IMR-90 (cell line): ENCODE data around the gene HMGCS2. TPM values are rescaled to one million over a fixed set of nuclear protein-coding genes. Genes with fewer than 3 reads are reported as not detected.

Source experiments
- ATAC-seq: fragments of 200-7000 bp; cut with Tn5 transposase; 2 replicates; pipeline ENCODE4 v1.9.1; 2020; ENCODE audit warnings: low read depth, mild to moderate bottlenecking, moderate library complexity
- BruUV-seq: library from RNA; stranded (reverse); fragments of 400-500 nt; replicated peaks from 2 replicates; lab custom pipeline; 2021; lab: Mats Ljungman, UMichigan
- CTCF ChIA-PET: fragments of 300-600 bp; formaldehyde crosslinking; extraction: SDS; loops from one replicate; lab custom pipeline; 2021; ENCODE audit warnings: antibody characterized with exemption; lab: Yijun Ruan, JAX
- POLR2A ChIA-PET: fragments of 300-600 bp; sonication (Branson Sonifier 250); formaldehyde crosslinking; loops from one replicate; lab custom pipeline; 2022; ENCODE audit warnings: antibody characterized with exemption; ENCODE audit not compliant: unreplicated experiment; lab: Charles Lee
- DNase-seq: peaks from one replicate; pipeline ENCODE4 v3.0.0; 2013
- H2AFZ ChIP-seq: replicated peaks from 2 replicates; pipeline ENCODE3; 2013; ENCODE audit warnings: low read length, mild to moderate bottlenecking; ENCODE audit not compliant: poor library complexity
- H2AK5ac ChIP-seq: 2 replicates; pipeline ENCODE4 v1.6.1; 2013; ENCODE audit warnings: low read depth, low read length, inconsistent platforms
- H2AK9ac ChIP-seq: replicated peaks from 2 replicates; pipeline ENCODE3; 2013; ENCODE audit warnings: mild to moderate bottlenecking, low read depth, low read length, moderate library complexity; ENCODE audit not compliant: poor library complexity
- H2BK120ac ChIP-seq: 2 replicates; pipeline ENCODE4 v1.6.1; 2013; ENCODE audit warnings: low read depth, low read length, inconsistent platforms
- H2BK15ac ChIP-seq: 3 replicates; pipeline ENCODE4 v1.6.1; 2013; ENCODE audit warnings: low read depth, low read length, inconsistent platforms
- H2BK20ac ChIP-seq: 2 replicates; pipeline ENCODE4 v1.6.1; 2013; ENCODE audit warnings: low read depth, mild to moderate bottlenecking, inconsistent platforms, low read length, moderate library complexity
- H2BK5ac ChIP-seq: 2 replicates; pipeline ENCODE4 v1.6.1; 2013; ENCODE audit warnings: mild to moderate bottlenecking, low read depth, low read length, inconsistent platforms; ENCODE audit not compliant: poor library complexity, severe bottlenecking
- H3K14ac ChIP-seq: replicated peaks from 2 replicates; pipeline ENCODE4 v1.6.1; 2013; ENCODE audit warnings: low read depth, low read length, inconsistent platforms
- H3K18ac ChIP-seq: 2 replicates; pipeline ENCODE4 v1.6.1; 2013; ENCODE audit warnings: low read depth, low read length, control low read depth
- H3K23ac ChIP-seq: 2 replicates; pipeline ENCODE4 v1.6.1; 2013; ENCODE audit warnings: low read depth, low read length, inconsistent platforms
- H3K27ac ChIP-seq: 2 replicates; pipeline ENCODE4 v1.5.1; 2013; ENCODE audit warnings: mild to moderate bottlenecking, control low read depth, low read length; ENCODE audit not compliant: insufficient read depth
- H3K27me3 ChIP-seq: 2 replicates; pipeline ENCODE4 v1.6.1; 2013; ENCODE audit warnings: low read length; ENCODE audit not compliant: control insufficient read depth, insufficient read depth
- H3K36me3 ChIP-seq: 2 replicates; pipeline ENCODE4 v1.6.1; 2013; ENCODE audit warnings: low read length, mixed read lengths; ENCODE audit not compliant: control insufficient read depth, insufficient read depth
- H3K4ac ChIP-seq: 2 replicates; pipeline ENCODE4 v1.6.1; 2013; ENCODE audit warnings: low read depth, low read length, inconsistent platforms
- H3K4me1 ChIP-seq: 2 replicates; pipeline ENCODE4 v1.6.1; 2013; ENCODE audit warnings: low read length, mixed read lengths; ENCODE audit not compliant: control insufficient read depth, insufficient read depth
- H3K4me2 ChIP-seq: 2 replicates; pipeline ENCODE4 v1.6.1; 2013; ENCODE audit warnings: low read depth, mild to moderate bottlenecking, control low read depth, low read length, moderate library complexity
- H3K4me3 ChIP-seq: 2 replicates; pipeline ENCODE4 v1.5.1; 2013; ENCODE audit warnings: low read depth, mild to moderate bottlenecking, control low read depth, low read length, moderate library complexity; ENCODE audit not compliant: insufficient read depth
- H3K56ac ChIP-seq: 2 replicates; pipeline ENCODE4 v1.6.1; 2013; ENCODE audit warnings: low read length, inconsistent platforms; ENCODE audit not compliant: insufficient read depth; ENCODE audit errors: extremely low read depth
- H3K79me1 ChIP-seq, 2 experiments: 2 replicates each; pipeline ENCODE4 v1.6.1; 2013; ENCODE audit warnings: low read length in 2 of 2, inconsistent platforms in 1 of 2, low read depth in 1 of 2
- H3K9ac ChIP-seq: 2 replicates; pipeline ENCODE4 v1.6.1; 2013; ENCODE audit warnings: low read depth, low read length, control low read depth
- H3K9me1 ChIP-seq: 2 replicates; pipeline ENCODE4 v1.6.1; 2013; ENCODE audit warnings: low read length, inconsistent platforms; ENCODE audit not compliant: insufficient read depth
- H3K9me3 ChIP-seq: 2 replicates; pipeline ENCODE4 v1.6.1; 2013; ENCODE audit warnings: low read length; ENCODE audit not compliant: control insufficient read depth, insufficient read depth
- H4K20me1 ChIP-seq: 2 replicates; pipeline ENCODE4 v1.6.1; 2013; ENCODE audit warnings: low read length, inconsistent platforms; ENCODE audit not compliant: insufficient read depth
- H4K5ac ChIP-seq: 2 replicates; pipeline ENCODE4 v1.6.1; 2013; ENCODE audit warnings: mild to moderate bottlenecking, low read depth, low read length, control low read depth
- H4K8ac ChIP-seq, 2 experiments: 2 replicates each; pipeline ENCODE4 v1.6.1; 2013; ENCODE audit warnings: low read depth in 2 of 2, low read length in 2 of 2, control low read depth in 1 of 2, inconsistent platforms in 1 of 2
- H4K91ac ChIP-seq: 2 replicates; pipeline ENCODE4 v1.6.1; 2013; ENCODE audit warnings: low read depth, low read length, inconsistent platforms; ENCODE audit not compliant: insufficient read depth
- BHLHE40 ChIP-seq: fragments of 150-350 bp; IDR thresholded peaks from 2 replicates; pipeline ENCODE4 v1.6.1; 2016; ENCODE audit warnings: mild to moderate bottlenecking, low read depth, low read length
- CEBPB ChIP-seq: IDR thresholded peaks from 2 replicates; pipeline ENCODE4 v1.6.1; 2012; ENCODE audit warnings: low read depth, low read length, improper control_type of control experiment
- CHD1 ChIP-seq: IDR thresholded peaks from 2 replicates; pipeline ENCODE4 v1.6.1; 2012; ENCODE audit warnings: low read depth, low read length, improper control_type of control experiment
- FOS ChIP-seq: fragments of 150-350 bp; IDR thresholded peaks from 2 replicates; pipeline ENCODE4 v1.6.1; 2016; ENCODE audit warnings: low read depth, low read length
- MAFK ChIP-seq: IDR thresholded peaks from 2 replicates; pipeline ENCODE4 v1.6.1; 2012; ENCODE audit warnings: low read depth, low read length, improper control_type of control experiment
- MAZ ChIP-seq: IDR thresholded peaks from 2 replicates; pipeline ENCODE4 v1.6.1; 2012; ENCODE audit warnings: low read depth, mild to moderate bottlenecking, low read length, improper control_type of control experiment, moderate library complexity, borderline replicate concordance
- MXI1 ChIP-seq: IDR thresholded peaks from 2 replicates; pipeline ENCODE4 v1.6.1; 2012; ENCODE audit warnings: low read depth, mild to moderate bottlenecking, low read length, moderate library complexity, borderline replicate concordance
- NFE2L2 ChIP-seq: fragments of 150-350 bp; IDR thresholded peaks from 2 replicates; pipeline ENCODE4 v1.6.1; 2016; ENCODE audit warnings: low read depth, mild to moderate bottlenecking, low read length
- POLR2A ChIP-seq: IDR thresholded peaks from 2 replicates; pipeline ENCODE4 v1.6.1; 2012; ENCODE audit warnings: mild to moderate bottlenecking, low read depth, low read length
- RAD21 ChIP-seq: IDR thresholded peaks from 2 replicates; pipeline ENCODE4 v1.6.1; 2012; ENCODE audit warnings: low read length, improper control_type of control experiment
- RCOR1 ChIP-seq: IDR thresholded peaks from 2 replicates; pipeline ENCODE4 v1.6.1; 2012; ENCODE audit warnings: mild to moderate bottlenecking, low read length, improper control_type of control experiment; ENCODE audit not compliant: insufficient replicate concordance
- RFX5 ChIP-seq: IDR thresholded peaks from 2 replicates; pipeline ENCODE4 v1.8.0; 2012; ENCODE audit warnings: low read depth, mild to moderate bottlenecking, low read length, moderate library complexity
- SMC3 ChIP-seq: fragments of 150-350 bp; IDR thresholded peaks from 2 replicates; pipeline ENCODE4 v1.6.1; 2016; ENCODE audit warnings: low read depth, mild to moderate bottlenecking, antibody characterized with exemption, low read length, moderate library complexity
- WGBS, 2 experiments: methylation state at CpG; one replicate each; pipeline versions ENCODE4 v1.1.5 to v1.1.7; 2013; ENCODE audit warnings: missing lambda C conversion rate in 2 of 2; ENCODE audit not compliant: insufficient read length in 1 of 2; ENCODE audit errors: extremely low coverage in 2 of 2; 5-methylcytosine and 5-hydroxymethylcytosine counted together
- dilution Hi-C: fragments of 300-500 bp; cut with HindIII; formaldehyde crosslinking; loops from one replicate; pipeline ENCODE4 v1.14.3; 2018; ENCODE audit warnings: low sequenced_read_pairs; ENCODE audit not compliant: unreplicated experiment
- in situ Hi-C: fragments of 300-500 bp; cut with MboI; formaldehyde crosslinking; loops from 3 replicates; pipeline ENCODE4 v1.14.3; 2019; ENCODE audit warnings: low sequenced_read_pairs, inconsistent platforms, mixed read lengths
- intact Hi-C: fragments of 100-400 bp; cut with micrococcal nuclease; formaldehyde crosslinking; loops from 2 replicates; pipeline ENCODE4 v1.10.0; 2022
- polyA plus RNA-seq, 3 experiments: library from polyadenylated mRNA; depleted of rRNA; stranded (reverse); fragments of >200 nt; gene quantifications; 2 replicates each; pipeline ENCODE4 v1.2.3, GENCODE V29; 2012; ENCODE audit warnings: low replicate concordance in 1 of 3
- total RNA-seq: library from RNA; depleted of rRNA; stranded (reverse); fragments of >200 nt; gene quantifications from 2 replicates; pipeline ENCODE4 v1.2.3, GENCODE V29; 2012
- TF ChIP-seq, protein P1 (sequence below): fragments of 150-350 bp; IDR thresholded peaks from 2 replicates; pipeline ENCODE4 v1.6.1; 2017; ENCODE audit warnings: mild to moderate bottlenecking, antibody characterized with exemption, low read length, low read depth
- TF ChIP-seq, protein P2 (sequence below): fragments of 150-350 bp; IDR thresholded peaks from 2 replicates; pipeline ENCODE4 v1.6.1; 2016; ENCODE audit warnings: low read depth, mild to moderate bottlenecking, low read length, moderate library complexity, borderline replicate concordance

The HMGCS2 gene
- total and polyA plus RNA-seq, 2 of the 4 experiments (the other 2 are of a cell fraction): not detected

DNA sequence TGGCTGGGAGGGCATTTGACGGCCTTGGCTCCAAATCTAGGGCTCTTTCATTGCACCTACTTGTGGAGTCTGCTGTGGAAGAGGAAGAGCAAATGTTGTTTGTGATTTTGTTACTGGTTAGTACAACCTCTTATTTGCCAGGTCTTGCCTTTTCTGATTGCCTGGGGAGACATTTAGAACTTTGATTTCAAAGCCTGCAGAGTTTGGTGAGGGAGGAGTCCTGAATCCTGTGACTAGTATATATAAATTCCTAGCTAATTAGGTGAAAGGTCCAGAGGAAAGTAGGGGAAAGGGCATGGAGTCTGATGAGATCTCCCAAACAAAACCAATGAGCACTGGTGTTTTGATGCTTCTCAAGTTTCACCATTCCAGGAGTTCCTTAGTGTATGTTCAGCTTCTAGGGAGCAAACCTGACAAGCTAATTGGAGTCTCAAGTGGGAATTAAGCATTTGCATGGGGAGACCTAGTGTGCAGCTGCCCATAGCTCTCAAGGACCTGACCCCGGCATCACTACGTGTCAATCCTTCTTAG lies 5.1 kb upstream of the HMGCS2 start (continued):
- no peak for TF ChIP-seq CEBPB

DNA sequence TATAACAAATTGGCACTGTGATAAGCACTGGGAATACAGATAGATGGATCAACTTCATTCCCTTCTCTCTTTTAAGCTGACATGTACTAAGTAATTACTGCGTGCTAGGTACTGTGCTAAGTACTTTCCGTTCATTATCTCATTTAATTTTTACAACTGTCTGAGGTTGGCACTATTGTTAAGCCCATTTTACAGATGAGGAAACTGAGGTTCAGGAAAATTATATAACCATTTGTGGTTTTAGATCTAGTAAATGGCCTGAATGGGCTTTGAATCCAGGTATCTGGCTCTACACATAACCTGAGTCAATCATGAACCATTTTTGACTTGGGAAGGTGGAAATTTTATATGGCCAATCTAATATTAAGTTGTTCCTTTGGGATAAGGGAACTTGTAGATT lies 3.6 kb upstream of the HMGCS2 start:
- Histone ChIP-seq H3K23ac (no peak overlapping the region), H3K36me3 (no peaks in the 10 kb centered on the region), H2BK20ac (no peak overlapping the region), H3K14ac (no peak overlapping the region), H3K27ac (no peak overlapping the region), H2AK9ac (no peak overlapping the region), H3K79me1 (no peaks in the 10 kb centered on the region), H3K4ac (no peak overlapping the region), H3K9me1 (peaks cover 4% of the 10 kb centered on the region; the same call in 1 of the 2 replicates), H2BK120ac (no peak overlapping the region), H2BK5ac (no peak overlapping the region), H3K4me2 (no peak overlapping the region), H3K4me3 (no peak overlapping the region), H3K56ac (no peak overlapping the region), H3K18ac (no peak overlapping the region), H4K91ac (no peak overlapping the region), H3K4me1 (peaks cover 5% of the 10 kb centered on the region), H4K5ac (no peak overlapping the region), H3K9ac (no peak overlapping the region), H4K8ac (no peak overlapping the region), H2BK15ac (no peak overlapping the region), H4K20me1 (no peaks in the 10 kb centered on the region), H2AFZ (no peak overlapping the region), H3K9me3 (no peaks in the 10 kb centered on the region), H2AK5ac (no peak overlapping the region), H3K27me3 (peaks cover 5% of the 10 kb centered on the region; the same call in 1 of the 2 replicates)
- intact Hi-C loops (no loop called here), dilution Hi-C loops (no loop called here), in situ Hi-C loops (loop anchor here (5.0 kb wide), 1 partner anchor 50 kb away; no protein-coding TSS in a partner anchor)
- ATAC-seq (no peak), DNase-seq (no peak)
- ChIA-PET CTCF (no interaction called here), POLR2A (no interaction called here)
- no TSS peak for BruUV-seq
- WGBS, 2 experiments: no CpG with 5 or more reads among the region's 2 CpGs
- TF ChIP-seq MAZ: no peak
- no peak for TF ChIP-seq CEBPB
- TF ChIP-seq MXI1: no peak
- no peak for TF ChIP-seq RAD21
- TF ChIP-seq BHLHE40: no peak
- no peak for TF ChIP-seq SMC3
- TF ChIP-seq POLR2A: no peak
- TF ChIP-seq RFX5: no peak
- TF ChIP-seq, protein P1, sequence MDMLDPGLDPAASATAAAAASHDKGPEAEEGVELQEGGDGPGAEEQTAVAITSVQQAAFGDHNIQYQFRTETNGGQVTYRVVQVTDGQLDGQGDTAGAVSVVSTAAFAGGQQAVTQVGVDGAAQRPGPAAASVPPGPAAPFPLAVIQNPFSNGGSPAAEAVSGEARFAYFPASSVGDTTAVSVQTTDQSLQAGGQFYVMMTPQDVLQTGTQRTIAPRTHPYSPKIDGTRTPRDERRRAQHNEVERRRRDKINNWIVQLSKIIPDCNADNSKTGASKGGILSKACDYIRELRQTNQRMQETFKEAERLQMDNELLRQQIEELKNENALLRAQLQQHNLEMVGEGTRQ: no peak
- no peak for TF ChIP-seq RCOR1
- no peak for TF ChIP-seq FOS
- TF ChIP-seq, protein P2, sequence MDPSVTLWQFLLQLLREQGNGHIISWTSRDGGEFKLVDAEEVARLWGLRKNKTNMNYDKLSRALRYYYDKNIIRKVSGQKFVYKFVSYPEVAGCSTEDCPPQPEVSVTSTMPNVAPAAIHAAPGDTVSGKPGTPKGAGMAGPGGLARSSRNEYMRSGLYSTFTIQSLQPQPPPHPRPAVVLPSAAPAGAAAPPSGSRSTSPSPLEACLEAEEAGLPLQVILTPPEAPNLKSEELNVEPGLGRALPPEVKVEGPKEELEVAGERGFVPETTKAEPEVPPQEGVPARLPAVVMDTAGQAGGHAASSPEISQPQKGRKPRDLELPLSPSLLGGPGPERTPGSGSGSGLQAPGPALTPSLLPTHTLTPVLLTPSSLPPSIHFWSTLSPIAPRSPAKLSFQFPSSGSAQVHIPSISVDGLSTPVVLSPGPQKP: no peak
- no peak for TF ChIP-seq NFE2L2
- no peak for TF ChIP-seq MAFK
- no peak for TF ChIP-seq CHD1
